Mucosa of descending colon (tissue), 3 donors: Measurements from ENCODE around the gene NR6A1. TPM values are rescaled to one million over a fixed set of nuclear protein-coding genes. Genes with fewer than 3 reads are reported as not detected.
A peak's percentile ranks its signal among the peaks of the same experiment; 100 is the strongest.

Source experiments
- ATAC-seq: fragments of 200-7000 bp; cut with Tn5 transposase; one replicate; pipeline ENCODE4 v1.9.1; 2020; ENCODE audit warnings: mild to moderate bottlenecking, moderate library complexity
- DNase-seq, 3 donors: peaks; one replicate each; pipeline ENCODE4 v3.0.0-alpha.2; 2020
- H3K36me3 ChIP-seq: fragments of 200-600 bp; one replicate; pipeline ENCODE4 v1.8.0; 2021; ENCODE audit warnings: low read depth, mild to moderate bottlenecking
- H3K4me1 ChIP-seq: fragments of 200-600 bp; one replicate; pipeline ENCODE4 v1.8.0; 2021; ENCODE audit warnings: low read depth, mild to moderate bottlenecking
- H3K4me3 ChIP-seq: fragments of 200-600 bp; one replicate; pipeline ENCODE4 v1.8.0; 2021; ENCODE audit warnings: mild to moderate bottlenecking
- H3K9me3 ChIP-seq: fragments of 200-600 bp; one replicate; pipeline ENCODE4 v1.8.0; 2021; ENCODE audit warnings: mild to moderate bottlenecking
- CTCF ChIP-seq: fragments of 200-600 bp; IDR thresholded peaks from one replicate; pipeline ENCODE4 v1.8.0; 2022; ENCODE audit warnings: antibody characterized with exemption, mild to moderate bottlenecking
- intact Hi-C, 2 donors: fragments of 100-400 bp; cut with DNase I in 1 of 2; cut with micrococcal nuclease in 1 of 2; formaldehyde crosslinking; loops; one replicate each; pipeline versions ENCODE4 v1.11.0 to v1.11.1; 2022; cut with DNase I, micrococcal nuclease
- total RNA-seq, 3 donors: library from RNA; stranded (reverse); fragmentation: NEBNext Ultra II Directional in 2 of 3; extraction: Animal tissue kit (Norgen Biotek cat#: 25700) in 2 of 3; gene quantifications; one replicate each; pipeline versions ENCODE4 v1.2.1 to v1.2.4, GENCODE V29; 2021 to 2023
- donor health status: DM: no; HTN: no; CAD: no; lungs with moderate emphysema.
- donor health status: DM: no; HTN: no; CAD: no.
- donor health status: DM: no; HTN: yes; CAD: no.

The NR6A1 gene
- total RNA-seq, 3 donors from 2014 or later: 5.6 to 8.4 (median 7.0) TPM

GRCh38 chr9:124754289-124754688 lies 16.8 kb downstream of the NR6A1 start:
- no peak for TF ChIP-seq CTCF
- Histone ChIP-seq H3K4me1 (no peaks in the 10 kb centered on the region), H3K9me3 (no peaks in the 10 kb centered on the region), H3K4me3 (no peak overlapping the region), H3K36me3 (no peaks in the 10 kb centered on the region)
- intact Hi-C loops: no loop called here
- ATAC-seq (peak; percentile 64), DNase-seq (no peak)

DNA sequence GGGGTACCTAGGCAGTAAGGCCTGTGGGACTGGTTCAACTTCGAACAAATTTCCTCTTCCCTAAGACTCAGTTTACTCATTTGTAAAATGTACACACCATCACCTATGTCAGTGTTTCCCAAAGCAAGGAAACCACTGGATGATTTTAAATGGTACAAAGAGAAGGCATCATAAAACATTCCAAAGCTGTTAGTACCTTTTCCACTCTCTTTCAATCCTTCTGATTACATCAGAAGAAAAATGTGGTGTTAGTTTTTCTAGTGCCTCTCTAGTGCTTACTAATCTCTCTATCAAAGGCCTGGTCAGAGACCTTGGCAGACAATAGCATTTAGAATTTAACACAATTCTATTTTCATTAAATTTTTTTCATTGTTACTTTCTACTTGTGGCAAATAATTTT lies 18.1 kb downstream of the NR6A1 start:
- no peak for ATAC-seq

GRCh38 chr9:124749781-124750180 lies 21.3 kb downstream of the NR6A1 start:
- intact Hi-C loops: no loop called here
- TF ChIP-seq CTCF: no peak
- Histone ChIP-seq H3K4me3 (no peak overlapping the region), H3K9me3 (no peaks in the 10 kb centered on the region), H3K4me1 (no peaks in the 10 kb centered on the region), H3K36me3 (no peaks in the 10 kb centered on the region)
- DNase-seq (no peak), ATAC-seq (no peak)

More for the DNA sequence above, 18.1 kb downstream of the NR6A1 start:
- no peak for TF ChIP-seq CTCF
- Histone ChIP-seq H3K4me1 (no peaks in the 10 kb centered on the region), H3K36me3 (no peaks in the 10 kb centered on the region), H3K9me3 (no peaks in the 10 kb centered on the region), H3K4me3 (no peak overlapping the region)
- intact Hi-C loops: no loop called here
- no peak for DNase-seq

DNA sequence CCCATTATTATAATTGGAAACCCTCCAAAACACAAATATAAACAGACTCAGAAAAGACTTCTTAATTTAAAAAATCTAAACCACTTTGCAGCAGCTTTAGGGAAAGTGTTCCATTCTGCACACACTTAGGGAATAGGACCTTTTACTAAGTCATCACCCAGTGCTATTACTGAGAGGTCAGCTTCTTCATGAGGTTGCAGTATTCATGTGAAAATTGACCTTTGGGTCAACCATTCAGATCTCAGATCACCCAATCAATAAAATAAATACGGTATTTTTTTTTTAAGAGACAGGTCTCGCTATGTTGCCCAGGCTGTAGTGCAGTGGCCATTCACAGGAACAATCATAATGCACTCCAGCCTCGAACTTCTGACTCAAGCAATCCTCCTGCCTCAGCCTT lies 21.8 kb downstream of the NR6A1 start:
- intact Hi-C loops: no loop called here
- H3K9me3 ChIP-seq: no peaks in the 10 kb centered on the region
- TF ChIP-seq CTCF: no peak
- ATAC-seq (no peak), DNase-seq (no peak)
- no peaks in the 10 kb centered on the region for H3K36me3 ChIP-seq
- H3K4me3 ChIP-seq: no peak overlapping the region
- H3K4me1 ChIP-seq: no peaks in the 10 kb centered on the region

- no peaks in the 10 kb centered on the region for H3K9me3 ChIP-seq
- DNase-seq (no peak), ATAC-seq (no peak)
- H3K36me3 ChIP-seq: no peaks in the 10 kb centered on the region
- intact Hi-C loops: no loop called here
- no peak overlapping the region for H3K4me3 ChIP-seq
- H3K4me1 ChIP-seq: peaks cover 2% of the 10 kb centered on the region
- TF ChIP-seq CTCF: no peak
Measured at GRCh38 chr9:124747065-124747464, 24.0 kb downstream of the NR6A1 start.

- Histone ChIP-seq H3K9me3 (no peaks in the 10 kb centered on the region), H3K4me1 (peaks cover 2% of the 10 kb centered on the region), H3K36me3 (no peaks in the 10 kb centered on the region), H3K4me3 (no peak overlapping the region)
- no peak for TF ChIP-seq CTCF
- ATAC-seq: peak; percentile 71
- DNase-seq: no peak
- intact Hi-C loops: no loop called here
Measured at GRCh38 chr9:124743686-124744348, 27.3 kb downstream of the NR6A1 start.
